Activated CD8-positive, alpha-beta memory T cell treated with anti-CD3 and anti-CD28 coated beads for 36 hours (primary cell): ENCODE results near the gene SLC44A4. TPM values are rescaled to one million over a fixed set of nuclear protein-coding genes. Genes with fewer than 3 reads are reported as not detected.
"Not testable (repeated sequence)": the region's sequence is repeated elsewhere in the genome, so short reads cannot be mapped to it uniquely, and the experiment has no call there.

Source experiments
- CTCF ChIA-PET: fragments of 350-600 bp; sonication (Branson Sonifier 250); formaldehyde crosslinking; loops from one replicate; lab custom pipeline; 2021; ENCODE audit warnings: antibody characterized with exemption; lab: Charles Lee
- POLR2A ChIA-PET: fragments of 350-600 bp; sonication (Branson Sonifier 250); formaldehyde crosslinking; loops from one replicate; lab custom pipeline; 2021; ENCODE audit warnings: antibody characterized with exemption; lab: Charles Lee
- total RNA-seq, 2 experiments: library from RNA; stranded (reverse); gene quantifications; one replicate each; pipeline ENCODE4 v1.2.3, GENCODE V29; 2021

SLC44A4 gene
- total RNA-seq, 2 experiments from 2014 or later: not detected

DNA sequence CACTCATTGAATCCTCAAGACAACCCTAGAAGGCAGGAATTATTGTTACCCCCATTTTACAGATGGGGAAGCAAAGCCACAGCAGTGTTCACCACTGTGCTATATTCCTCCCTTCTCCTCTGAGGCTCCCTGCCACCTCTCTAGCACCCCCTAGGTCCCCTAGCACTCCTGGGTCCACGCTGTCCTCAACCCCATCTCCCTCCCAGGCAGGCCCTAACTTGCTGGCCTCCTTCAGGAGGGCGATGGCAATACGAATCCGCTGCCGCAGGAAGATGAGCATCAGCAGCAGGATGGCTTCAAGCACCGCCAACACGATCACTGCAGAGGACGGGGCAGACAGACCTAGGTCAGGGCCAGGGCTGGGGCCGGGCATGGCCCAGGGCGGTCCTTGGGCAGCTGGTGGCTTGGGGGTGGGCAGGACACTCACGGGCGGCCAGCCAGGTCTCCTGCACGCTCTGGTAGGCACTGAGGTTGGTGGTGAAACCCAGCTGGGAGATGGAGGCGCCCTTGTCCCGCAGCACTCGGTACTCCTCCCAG is 8.3 kb downstream of the SLC44A4 start:
- ChIA-PET POLR2A (no interaction called here), CTCF (no interaction called here)

DNA sequence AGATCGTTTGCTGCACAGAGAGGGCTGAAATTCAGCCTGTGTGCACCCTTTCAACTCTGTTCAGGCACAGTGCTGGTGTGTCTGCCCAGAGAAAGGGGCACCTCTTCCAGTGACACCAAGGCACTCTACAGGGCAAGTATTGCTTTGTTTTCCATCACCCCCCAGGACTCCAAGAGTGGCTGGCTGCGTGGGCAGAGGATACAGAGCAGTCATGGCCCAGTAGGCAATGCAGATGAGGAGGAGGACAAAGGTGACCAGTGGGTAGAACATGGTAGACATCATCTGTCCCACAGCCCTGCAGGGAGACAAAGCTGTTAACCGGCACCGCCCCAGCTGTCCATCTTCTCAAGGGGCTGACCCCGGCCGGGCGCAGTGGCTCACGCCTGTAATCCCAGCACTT is 9.5 kb downstream of the SLC44A4 start:
- CTCF ChIA-PET: no interaction called here
- POLR2A ChIA-PET: no interaction called here

DNA sequence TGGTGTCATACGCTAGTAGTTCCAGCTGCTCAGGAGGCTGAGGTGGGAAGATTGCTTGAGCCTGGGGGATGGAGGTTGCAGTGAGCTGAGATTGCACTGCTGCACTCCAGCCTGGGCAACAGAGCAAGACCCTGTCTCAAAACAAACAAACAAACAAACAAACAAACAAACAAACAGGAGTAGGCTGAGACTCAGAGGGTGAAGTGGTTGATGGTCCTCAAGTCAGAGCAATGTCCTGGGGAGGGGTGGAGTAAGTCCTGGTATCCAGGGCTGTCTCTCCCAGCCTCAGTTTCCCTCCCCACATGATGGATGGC is 10.2 kb downstream of the SLC44A4 start:
- CTCF ChIA-PET, POLR2A ChIA-PET: not testable (repeated sequence)

DNA sequence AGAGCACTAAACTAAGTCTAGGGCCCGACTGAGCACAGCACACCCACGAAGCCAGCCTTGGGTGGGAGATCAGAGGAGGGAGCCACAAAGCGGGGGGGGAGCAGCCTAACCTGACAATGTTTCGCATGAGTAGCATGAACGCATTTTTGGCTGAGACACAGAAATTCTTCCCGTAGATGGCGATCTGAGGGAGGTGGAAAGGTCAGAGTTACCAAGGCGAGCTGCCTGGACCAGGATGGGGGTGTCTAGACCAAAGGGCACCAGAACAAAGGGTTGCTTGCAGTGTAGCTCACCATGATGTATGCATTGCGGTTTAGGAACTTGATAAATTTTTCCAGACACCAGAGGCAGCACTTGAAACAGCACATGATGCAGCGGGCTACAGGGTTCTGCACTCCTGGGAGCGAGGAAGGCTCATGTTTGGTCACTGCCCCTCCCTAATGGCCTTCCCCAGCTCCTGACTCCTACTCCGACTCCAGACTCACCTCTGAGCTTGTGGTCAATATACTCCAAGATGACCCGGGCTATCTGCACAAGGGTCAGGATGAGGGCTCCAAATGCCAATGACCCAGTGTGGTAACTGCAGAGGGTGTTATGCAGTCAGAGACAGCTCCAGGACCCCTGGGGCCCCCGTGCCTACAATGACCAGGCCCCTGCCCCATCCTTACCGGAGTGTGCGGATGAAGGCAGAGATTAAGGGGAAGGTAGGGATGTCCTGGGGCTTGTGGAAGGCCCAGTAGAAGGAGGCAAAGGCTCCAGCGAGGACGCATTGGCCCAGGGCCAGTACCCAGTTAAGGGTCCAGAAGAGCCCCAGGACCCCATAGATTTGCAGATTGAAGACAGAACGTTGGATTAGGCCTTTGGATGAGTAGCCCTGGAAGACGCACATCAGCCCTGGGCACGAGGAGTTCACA is 13.3 kb downstream of the SLC44A4 start:
- POLR2A ChIA-PET: no interaction called here
- CTCF ChIA-PET: interaction anchor here (0.6 to 0.8 kb wide), 3 partner anchors 23 to 35 kb away, joined by 3 to 4 read pairs (median 3); no protein-coding TSS in a partner anchor

DNA sequence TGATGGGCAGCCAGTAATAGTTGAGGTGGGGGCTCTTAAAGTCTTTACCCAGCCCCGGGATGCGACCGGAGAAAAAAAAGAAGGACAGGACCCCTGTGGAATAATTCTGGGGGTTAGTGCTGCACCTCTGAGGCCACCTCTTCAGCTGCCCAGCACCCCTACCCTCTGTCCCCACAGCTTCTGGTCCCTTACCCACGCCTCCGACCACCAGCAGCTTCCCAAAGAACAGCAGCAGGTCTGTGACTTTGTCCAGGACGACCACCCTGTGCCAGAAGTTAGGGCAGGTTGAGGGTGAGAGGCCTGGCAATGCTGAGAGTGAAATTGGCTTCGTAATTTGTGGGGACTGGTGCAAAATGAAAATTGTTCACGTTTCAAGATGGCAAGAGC is 14.0 kb downstream of the SLC44A4 start:
- CTCF ChIA-PET: interaction anchor here (0.6 to 1.1 kb wide), 3 partner anchors 10 to 34 kb away, joined by 3 to 4 read pairs (median 4); no protein-coding TSS in a partner anchor
- POLR2A ChIA-PET: no interaction called here

DNA sequence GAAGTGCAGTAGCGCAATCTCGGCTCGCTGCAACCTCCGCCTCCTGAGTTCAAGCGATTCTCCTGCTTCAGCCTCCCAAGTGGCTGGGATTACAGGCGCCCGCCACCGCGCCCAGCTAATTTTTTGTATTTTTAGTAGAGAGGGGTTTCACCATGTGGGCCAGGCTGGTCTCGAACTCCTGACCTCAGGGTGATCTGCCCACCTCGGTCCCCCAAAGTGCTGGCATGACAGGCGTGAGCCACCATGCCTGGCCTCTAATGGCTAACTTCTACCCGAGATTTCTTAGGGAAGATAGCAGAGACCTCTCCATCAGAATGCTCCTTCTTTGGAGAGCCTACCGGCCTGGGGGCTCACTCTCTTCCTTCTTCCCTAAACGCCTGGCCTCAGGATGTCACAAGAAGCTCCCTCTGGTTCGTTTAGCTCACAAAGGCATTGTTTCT is 14.7 kb downstream of the SLC44A4 start:
- POLR2A ChIA-PET: interaction anchor here (0.6 to 1.9 kb wide), 2 partner anchors 33 to 37 kb away, joined by 3 to 8 read pairs; partner anchors contain the start of gene HSPA1B
- CTCF ChIA-PET: interaction anchor here (0.6 to 1.9 kb wide), 5 partner anchors 11 to 1010 kb away, joined by 3 to 8 read pairs (median 4); no protein-coding TSS in a partner anchor

DNA sequence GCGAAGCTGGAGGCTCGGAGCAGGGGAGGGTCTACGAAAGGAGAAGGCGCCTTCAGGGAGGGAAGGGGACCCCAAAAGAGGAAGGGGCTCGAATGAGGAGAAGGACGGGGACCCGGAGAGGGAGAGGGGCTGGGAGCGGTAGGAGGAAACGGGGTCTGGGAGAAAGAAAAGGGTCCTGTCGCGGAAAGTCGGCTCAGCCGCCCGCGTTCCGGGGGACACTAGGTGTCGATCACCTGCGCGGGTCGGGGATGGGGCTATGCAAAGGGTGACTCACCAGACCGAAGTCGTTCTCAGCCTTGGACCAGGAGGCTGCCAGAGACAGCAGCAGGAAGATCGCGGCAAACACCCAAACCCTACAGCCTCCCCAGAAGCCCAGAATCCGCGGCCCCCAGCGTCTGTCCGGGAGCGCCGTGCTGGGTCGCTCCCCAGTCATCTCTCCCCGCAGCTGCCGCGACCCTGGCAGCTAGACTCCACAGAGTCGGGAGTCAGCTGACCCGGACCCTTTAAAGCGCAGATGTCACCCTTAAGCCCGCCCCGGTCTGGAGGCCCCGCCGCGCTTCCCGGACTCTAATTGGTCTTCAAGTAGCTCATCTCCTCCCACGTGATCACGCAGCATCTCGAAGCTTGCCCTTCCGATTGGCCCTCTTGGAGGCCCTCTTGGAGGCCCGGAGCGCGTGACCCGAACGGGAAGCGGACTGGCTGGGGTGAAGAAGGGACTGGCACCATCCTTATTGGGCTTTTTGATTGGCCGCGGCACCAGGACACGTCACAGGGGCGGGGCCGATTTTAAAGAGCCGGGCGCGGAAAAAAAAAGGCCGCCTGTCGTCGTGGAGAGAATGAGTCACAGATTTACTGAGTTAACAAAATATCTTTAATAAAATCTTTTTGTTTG is 16.2 kb downstream of the SLC44A4 start, which contains the start of gene NEU1:
Gene NEU1 (minus strand): TSS at position 478 of the 892 bp plus-strand sequence. CDS start 45 bp downstream, at position 433.
- ChIA-PET POLR2A (interaction anchor here (0.6 to 1.9 kb wide), 9 partner anchors 15 to 321 kb away, joined by 3 to 9 read pairs (median 4); partner anchors contain the start of genes ABHD16A, DDX39B, DXO and HSPA1B), CTCF (interaction anchor here (0.5 to 1.9 kb wide), 6 partner anchors 27 to 210 kb away, joined by 3 to 8 read pairs (median 4); partner anchors contain the start of gene EHMT2)

DNA sequence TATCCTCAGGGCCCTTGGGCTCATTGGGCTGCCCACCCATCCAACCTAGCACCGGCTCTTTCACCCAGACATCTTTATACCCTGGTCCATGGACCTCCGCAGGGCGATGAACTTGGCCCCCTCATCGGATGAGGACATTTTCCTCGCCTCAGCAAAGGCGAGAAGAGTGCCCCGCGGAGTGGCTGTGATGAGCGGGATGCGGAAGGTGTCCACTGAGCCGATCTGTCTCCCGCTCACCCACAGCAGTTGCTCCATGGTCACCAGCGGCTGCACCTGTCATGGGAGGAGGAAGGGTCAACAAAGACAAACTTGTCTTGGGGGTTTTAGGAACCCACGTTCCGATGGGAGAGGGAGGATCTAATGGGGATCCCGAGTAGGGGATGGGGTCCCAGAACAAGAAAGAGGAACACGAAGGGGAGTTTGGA is 16.9 kb downstream of the SLC44A4 start:
- POLR2A ChIA-PET: interaction anchor here (1.6 kb wide), 1 partner anchor 18 kb away, joined by 9 read pairs; no protein-coding TSS in a partner anchor

DNA sequence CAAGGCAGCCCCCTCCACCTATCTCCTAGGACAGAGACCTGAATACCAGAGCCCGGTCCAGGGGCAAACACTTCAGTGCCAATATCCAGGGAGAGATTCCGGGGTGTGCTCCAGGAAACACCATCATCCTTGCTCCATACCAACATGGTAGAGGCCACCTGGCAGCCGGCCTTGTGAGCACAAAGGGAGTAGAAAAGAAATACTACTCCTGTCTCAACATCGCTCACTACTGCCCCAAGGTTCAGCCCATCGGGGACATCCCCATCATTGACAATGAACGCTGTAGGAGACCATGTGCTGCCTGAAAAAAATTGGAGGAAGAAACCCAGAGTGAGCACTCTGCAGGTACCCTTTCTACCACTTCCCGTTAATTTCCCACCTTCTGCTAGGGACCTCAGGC is 17.6 kb downstream of the SLC44A4 start:
- ChIA-PET CTCF (no interaction called here), POLR2A (no interaction called here)

More for the DNA sequence above, 16.9 kb downstream of the SLC44A4 start:
- CTCF ChIA-PET: interaction anchor here (0.5 to 1.3 kb wide), 3 partner anchors 28 to 48 kb away, joined by 4 to 6 read pairs (median 5); partner anchors contain the start of gene EHMT2

DNA sequence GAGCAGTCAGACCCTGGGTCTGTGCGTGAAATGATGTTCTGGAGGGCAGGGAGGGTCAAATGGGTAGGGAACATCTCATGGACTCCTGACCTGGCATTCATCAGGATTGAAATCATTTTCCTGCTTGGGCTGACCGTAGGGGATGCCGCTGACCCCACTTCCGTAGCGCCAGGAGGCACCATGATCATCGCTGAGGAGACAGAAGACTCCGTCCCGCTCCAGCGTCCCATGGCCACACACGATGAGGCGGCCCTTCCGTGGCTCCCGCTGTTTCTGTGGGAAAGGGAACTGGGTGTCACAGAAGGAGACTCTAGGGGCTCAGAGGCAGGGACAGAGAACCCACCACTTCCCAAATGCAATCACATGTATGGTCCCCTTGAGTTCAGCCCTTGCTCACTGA is 18.4 kb downstream of the SLC44A4 start:
- POLR2A ChIA-PET: interaction anchor here (0.5 kb wide), 1 partner anchor 30 kb away, joined by 3 read pairs; no protein-coding TSS in a partner anchor
- CTCF ChIA-PET: no interaction called here

DNA sequence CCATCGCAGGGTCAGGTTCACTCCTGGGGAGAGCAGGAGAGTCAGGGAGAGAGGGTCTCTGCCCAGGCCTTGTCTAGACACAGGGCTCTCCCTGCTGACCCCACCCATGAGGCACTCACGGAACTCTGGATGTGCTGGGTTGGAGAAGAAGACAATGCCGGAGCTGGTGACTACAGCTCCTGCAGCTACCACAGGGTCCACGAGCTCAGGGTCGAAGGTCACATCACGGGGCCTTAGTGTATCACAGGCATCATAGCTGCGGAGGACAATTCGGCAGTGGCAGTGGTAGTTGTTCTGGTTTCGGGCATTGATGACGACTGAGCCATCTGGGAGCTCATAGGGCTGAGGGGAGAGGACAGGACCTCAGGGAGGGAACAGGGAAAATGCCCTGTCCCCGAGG is 18.9 kb downstream of the SLC44A4 start:
- CTCF ChIA-PET: no interaction called here
- POLR2A ChIA-PET: interaction anchor here (0.5 to 0.6 kb wide), 2 partner anchors 30 to 39 kb away, joined by 3 to 4 read pairs; no protein-coding TSS in a partner anchor

DNA sequence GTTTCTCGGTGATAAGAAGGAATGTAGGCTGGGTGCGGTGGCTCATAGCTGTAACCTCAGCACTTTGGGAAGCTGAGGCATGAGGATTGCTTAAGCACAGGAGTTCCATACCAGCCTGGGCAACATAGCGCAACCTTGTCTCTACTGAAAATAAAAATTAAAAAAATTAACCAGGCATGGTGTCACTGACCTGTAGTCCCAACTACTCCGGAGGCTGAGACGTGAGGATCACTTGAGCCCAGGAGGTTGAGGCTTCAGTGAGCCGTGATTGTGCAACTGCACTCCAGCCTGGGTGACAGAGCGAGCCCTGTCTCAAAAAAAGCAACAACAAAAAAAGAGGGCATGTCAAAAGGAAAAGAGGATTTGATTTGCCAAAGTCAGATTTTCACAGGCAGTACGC is 20.1 kb downstream of the SLC44A4 start:
- POLR2A ChIA-PET: no interaction called here
- CTCF ChIA-PET: no interaction called here

DNA sequence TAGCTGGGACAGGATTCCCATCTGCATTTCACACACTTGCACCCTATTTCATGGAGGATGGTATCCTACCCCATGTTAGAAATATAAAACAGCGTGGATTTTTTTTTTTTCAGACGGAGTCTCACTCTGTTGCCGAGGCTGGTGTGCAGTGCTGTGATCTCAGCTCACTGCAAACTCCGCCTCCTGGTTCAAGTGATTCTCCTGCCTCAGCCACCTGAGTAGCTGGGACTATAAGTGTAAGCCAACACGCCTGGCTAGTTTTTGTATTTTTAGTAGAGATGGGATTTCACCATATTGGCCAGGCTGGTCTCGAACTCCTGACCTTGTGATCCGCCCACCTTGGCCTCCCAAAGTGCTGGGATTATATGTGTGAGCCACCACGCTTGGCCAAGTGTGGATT is 21.0 kb downstream of the SLC44A4 start:
- POLR2A ChIA-PET: interaction anchor here (1.0 kb wide), 1 partner anchor 1114 kb away, joined by 3 read pairs; no protein-coding TSS in a partner anchor
- CTCF ChIA-PET: not testable (repeated sequence)

DNA sequence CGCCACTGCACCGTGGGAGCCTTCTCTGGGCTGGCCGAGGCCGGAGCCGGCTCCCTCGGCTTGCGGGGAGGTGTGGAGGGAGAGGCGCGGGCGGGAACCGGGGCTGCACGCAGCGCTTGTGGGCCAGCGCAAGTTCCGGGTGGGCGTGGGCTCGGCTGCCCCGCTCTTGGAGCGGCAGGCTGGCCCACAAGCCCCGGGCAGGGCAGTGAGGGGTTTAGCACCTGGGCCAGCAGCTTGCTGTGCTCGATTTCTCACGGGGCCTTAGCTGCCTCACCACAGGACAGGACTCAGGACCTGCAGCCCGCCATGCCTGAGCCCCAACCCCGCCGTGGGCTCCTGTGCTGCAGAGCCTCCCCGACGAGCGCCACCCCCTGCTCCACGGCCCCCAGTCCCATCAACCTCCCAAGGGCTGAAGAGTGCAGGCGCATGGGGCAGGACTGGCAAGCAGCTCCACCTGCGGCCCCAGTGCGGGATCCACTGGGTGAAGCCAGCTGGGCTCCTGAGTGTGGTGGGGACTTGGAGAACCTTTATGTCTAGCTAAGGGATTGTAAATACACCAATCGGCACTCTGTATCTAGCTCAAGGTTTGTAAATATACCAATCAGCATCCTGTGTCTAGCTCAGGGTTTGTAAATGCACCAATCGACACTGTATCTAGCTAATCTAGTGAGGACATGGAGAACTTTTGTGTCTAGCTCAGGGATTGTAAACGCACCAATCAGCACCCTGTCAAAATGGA is 26.6 kb downstream of the SLC44A4 start:
- CTCF ChIA-PET, POLR2A ChIA-PET: not testable (repeated sequence)

DNA sequence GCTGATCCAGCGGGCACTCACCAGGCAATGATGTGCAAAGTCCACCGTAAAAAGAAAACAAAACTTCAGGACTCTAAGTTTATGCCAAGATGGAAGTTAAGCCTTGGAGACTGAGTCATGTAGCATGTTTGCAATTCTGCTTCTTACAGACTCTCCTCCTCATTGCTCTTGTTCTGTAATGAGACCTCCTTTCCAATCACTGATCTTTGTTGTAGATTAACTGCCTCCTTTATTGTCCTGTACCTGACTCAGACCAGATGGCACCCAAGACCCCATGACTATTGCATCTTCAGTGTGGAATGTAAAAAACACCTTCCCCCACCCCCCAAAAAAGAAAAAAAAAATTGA is 27.3 kb downstream of the SLC44A4 start:
- ChIA-PET CTCF (no interaction called here), POLR2A (no interaction called here)

DNA sequence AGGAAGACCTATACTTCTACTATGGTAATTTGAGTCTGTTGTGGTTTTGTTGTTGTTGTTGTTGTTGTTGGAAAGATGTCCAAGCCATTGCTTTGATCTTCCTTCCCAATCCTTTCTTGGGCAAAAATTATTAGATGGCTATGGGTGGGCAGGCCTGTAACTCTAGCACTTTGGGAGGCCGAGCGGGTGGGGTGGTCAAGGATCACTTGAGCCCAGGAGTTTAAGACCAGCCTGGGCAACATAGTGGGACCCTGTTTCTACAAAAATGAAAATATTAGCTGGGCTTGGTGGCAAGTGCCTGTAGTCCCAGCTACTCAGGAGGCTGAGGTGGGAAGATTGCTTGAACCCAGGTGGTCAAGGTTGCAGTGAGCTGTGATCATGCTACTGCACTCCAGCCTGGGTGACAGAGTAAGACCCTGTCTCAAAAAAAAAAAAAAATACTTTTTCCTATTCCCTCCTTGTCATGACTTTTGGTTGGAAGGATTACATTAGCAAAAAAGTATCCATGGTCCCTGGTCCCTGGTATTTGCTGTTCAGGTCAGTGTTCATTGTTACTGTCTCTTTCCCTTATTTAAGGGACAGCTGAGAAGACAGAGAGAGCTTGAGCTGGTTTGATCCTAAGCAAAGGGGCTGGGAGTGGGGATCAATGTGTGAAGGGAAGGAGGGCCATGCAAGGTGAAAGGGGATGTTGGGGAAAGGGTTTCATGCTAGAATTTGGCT is 27.9 kb downstream of the SLC44A4 start:
- POLR2A ChIA-PET: interaction anchor here (0.5 kb wide), 1 partner anchor 67 kb away, joined by 5 read pairs; no protein-coding TSS in a partner anchor
- CTCF ChIA-PET: no interaction called here

DNA sequence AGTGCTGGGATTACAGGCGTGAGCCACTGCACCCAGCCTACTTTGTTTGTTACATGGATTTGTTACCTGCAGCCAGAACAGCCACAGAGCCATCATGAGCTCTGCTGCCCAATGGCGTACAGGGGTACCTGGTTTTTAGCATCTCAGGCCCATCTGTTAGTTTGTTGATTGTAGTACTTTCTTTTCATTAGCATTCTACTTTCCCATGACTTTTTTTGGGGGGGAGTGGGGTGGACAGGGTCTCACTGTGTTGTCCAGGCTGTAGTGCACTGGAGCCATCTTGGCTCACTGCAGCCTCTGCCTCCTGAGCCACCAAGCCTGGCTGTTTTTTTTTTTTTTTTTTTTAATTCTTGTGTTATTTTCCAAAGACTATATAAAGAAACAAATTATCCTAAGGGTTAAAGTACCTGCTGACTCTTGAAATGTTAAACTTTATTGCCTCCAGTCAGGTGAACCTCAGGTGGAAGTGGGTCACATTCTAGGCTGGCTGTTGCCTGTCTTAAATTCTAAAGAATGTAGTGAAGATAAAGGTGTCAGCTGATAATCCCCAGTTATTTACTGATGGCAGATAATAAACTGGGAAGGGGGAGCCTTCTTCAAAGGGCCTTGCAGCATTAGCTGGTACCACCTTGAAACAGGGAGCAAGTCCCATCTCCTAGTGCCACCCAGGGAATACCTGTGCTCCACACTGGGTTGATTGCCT is 31.4 kb downstream of the SLC44A4 start:
- POLR2A ChIA-PET: interaction anchor here (0.6 kb wide), 2 partner anchors 12 to 15 kb away, joined by 3 to 9 read pairs; partner anchors contain the start of gene NEU1
- CTCF ChIA-PET: no interaction called here
